GM21825 (cell line): ENCODE measurements around the gene BTBD1.
"Not testable (repeated sequence)": the region's sequence is repeated elsewhere in the genome, so short reads cannot be mapped to it uniquely, and the experiment has no call there.

Experiments used
- ATAC-seq: cut with Tn5 transposase; IDR thresholded peaks from one replicate; pipeline ENCODE4 v1.9.1; 2021; ENCODE audit warnings: mild to moderate bottlenecking, moderate library complexity; ENCODE audit not compliant: unreplicated experiment

The BTBD1 gene

DNA sequence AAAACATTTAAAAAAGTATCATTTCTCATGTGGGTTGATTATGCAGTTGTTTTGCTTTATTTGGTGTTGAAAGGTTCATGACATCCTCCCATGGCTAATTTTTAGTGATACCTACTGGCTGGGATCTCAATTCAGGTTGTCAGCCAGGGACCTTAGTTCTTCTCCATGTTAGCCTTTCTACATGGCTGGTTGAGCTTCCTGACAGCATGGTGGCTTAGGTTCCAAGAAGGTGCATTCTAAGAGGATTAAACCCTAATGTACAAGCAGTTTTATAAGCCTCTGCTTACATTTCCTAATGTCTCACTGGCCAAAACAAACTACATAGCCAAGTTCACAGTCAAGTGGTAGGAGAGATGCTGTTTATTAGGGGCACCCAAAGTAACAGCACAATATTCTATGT is 31.0 kb upstream of the BTBD1 start:
- no peak for ATAC-seq

DNA sequence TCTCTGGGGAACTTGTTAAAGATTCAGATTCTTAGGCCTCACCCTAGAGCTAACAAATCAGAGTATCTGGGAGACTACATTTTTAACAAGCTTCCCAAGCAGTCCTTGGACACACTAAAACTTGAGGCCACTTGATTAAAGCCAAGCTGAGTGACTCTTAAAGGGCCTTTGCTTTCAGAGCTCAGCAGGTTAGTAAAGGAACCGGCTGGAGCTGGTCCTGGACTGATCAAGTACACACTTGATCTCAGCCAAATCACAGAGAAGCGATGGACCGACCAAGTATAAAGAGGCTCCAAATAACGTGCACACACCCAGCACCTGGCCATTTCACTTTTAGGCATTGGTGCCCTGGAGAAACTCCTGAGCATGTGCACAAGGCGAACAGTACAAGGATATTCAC is 27.5 kb upstream of the BTBD1 start:
- no peak for ATAC-seq

DNA sequence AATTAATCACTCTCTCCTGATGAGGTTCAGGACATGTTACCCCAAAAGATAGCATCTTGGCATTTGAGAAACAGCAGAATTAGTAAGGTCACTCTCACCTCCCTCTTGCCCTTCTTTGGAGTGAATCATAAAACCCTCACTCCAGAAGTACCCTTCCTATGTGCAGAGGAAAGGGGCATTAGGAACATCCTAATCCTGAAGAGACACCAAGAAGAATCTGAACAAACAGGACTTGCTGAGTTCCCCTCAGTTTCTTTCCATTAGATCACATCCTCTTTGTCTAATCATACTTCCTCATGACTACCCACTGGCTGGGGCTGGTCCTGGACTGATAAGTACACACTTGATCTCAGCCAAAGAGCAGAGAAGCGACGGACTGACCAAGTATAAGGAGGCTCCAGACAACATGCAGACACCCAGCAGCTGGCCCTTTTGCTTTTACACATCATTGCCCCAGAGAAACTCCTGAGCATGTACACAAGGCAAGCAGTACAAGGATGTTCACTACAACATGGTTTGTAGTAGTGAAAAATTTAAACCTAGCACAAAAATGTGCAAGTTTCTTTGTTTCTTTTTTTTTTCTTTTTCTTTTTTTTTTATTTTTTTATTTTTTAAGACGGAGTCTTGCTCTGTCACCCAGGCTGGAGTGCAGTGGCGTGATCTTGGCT is 25.4 kb upstream of the BTBD1 start:
- peak; percentile 72 for ATAC-seq

DNA sequence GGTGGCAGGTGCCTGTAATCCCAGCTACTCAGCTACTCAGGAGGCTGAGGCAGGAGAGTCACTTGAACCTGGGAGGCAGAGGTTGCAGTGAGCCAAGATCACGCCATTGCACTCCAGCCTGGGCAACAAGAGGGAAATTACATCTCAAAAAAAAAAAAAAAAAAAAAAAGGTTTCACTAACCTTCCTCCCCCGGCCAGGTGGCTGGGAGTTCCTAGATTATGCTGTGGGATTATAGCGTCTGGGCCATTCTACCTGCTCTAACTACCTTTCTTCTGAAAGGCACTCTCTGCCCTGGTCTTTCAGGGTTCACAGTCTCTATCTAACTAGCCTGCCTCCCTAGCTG is 24.9 kb upstream of the BTBD1 start:
- ATAC-seq: peak; percentile 34

DNA sequence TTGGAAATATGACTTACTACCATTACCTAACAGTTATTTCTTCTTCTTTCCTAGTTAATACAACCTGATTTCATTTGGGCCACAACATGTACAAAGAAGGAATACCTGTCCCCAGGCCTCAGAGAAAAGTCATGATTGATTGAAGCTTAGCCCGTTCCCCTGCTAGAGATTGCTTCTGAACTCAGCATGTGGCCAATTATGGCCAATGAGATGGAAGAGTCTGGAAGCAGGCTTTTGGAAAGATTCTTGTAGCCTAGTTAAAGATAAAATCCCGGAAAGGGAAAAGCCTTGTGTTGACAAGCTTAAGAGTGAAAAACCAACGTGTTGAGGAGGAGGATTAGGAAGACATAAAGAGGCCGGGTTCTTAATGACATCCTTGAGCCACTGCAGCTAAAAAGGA is 23.4 kb upstream of the BTBD1 start:
- ATAC-seq: no peak

DNA sequence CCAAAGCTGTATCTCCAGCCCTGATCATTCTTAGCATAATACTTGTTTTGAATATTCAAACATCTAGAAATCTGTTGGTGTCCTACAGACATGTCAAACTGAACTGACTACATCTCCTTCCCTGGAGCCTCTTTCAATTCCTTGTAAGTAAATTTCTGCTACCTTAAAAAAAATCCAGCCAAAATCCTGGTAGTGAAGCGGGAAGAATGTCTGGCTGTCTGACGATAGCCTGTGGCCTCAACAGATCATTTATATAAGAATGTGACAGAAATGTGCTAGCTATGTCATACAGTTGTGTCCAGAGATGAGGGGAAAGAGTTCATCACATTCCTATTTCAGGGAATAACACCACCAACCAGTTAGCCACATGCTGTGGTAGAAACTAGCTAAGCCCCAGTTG is 21.8 kb upstream of the BTBD1 start:
- ATAC-seq: no peak

DNA sequence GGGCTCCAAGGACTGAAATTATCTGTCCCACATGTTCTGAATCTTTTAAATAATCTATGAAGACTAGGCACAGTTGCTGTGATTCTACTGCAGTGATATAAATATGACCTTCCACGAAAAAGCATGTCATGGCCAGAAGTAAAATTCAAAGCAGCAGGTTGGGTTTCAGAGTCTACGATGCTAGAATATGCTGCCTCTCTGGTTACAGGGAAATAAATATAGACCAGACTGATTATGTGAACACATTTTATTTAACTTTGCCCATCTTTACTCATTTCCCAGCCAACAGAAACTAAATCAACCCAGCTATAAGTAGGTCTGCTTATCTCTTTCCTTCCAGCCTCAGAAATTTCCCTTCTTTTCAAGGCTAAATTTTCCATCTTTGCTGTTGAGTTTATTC is 20.5 kb upstream of the BTBD1 start:
- ATAC-seq: no peak

DNA sequence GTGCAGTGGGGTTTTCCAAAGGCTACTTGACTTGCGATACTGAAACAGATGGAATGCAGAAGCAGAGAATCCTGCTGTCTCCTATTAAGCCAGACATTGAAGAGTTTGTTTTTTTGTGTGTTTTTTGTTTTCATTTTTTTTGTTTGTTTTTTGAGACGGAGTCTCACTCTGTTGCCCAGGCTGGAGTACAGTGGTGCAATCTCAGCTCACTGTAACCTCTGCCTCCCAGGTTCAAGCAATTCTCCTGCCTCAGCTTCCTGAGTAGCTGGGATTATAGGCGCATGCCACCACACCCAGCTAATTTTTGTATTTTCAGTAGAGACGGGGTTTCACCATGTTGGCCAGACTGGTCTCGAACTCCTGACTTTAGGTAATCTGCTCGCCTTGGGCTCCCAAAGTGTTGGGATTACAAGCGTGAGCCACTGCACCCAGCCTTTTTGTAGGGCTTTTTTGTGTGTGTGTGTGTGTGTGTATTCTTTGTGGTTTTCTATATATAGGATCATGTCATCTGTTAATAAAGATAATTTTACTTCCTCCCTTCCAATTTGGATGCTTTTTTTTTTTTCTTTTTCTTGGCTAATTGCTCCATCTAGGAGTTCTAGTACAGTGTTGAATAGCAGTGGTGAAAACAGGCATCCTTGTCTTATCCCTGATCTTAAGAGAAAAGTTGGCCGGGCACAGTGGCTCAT is 19.0 kb upstream of the BTBD1 start:
- ATAC-seq: not testable (repeated sequence)

DNA sequence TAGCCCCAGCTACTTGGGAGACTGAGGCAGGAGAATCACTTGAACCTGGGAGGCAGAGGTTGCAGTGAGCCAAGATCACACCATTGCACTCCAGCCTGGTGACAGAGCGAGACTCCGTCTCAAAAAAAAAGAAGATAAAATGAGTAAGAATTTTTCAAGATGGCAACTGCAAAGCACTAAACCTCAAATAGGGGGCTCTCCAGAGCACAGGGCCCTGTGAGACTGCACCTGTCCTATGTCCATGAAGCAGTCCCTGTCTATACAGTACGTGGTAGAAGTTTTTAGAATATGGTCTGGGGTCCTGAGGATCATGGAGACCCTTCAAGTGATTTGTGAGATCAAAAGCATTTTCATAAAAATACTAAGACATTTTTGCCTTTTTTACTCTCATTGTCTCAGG is 18.4 kb upstream of the BTBD1 start:
- ATAC-seq: not testable (repeated sequence)

DNA sequence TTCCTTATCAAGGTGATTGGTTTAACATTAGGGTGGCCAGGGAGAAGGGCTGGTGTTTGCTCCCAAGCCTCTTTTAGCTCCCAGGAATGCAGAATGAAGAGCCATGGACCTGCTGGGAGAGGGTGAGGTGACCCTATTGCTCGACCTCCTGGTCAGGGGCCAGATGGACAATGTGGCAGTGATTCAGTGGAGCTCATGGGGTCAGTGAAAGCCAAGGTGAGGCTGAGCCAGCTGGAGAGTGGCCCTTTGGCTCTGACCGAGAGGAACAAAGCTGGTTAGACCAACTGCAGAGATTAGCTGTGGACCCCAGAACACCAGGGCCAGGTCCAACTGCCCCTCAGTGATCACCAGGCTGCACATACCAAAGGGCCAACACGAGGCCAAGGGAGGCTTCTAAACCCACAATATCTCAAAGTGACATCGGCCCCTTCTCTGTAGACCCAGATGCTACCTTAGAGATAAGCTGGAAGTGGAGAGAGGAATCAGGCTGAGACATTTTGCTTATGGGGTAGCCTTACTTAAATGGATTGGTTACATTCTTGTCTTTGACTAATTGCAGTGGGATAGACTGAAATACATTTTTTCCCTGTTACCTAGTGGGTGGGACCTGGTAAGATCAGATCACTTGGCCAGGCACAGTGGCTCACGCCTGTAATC is 15.8 kb upstream of the BTBD1 start:
- no peak for ATAC-seq

DNA sequence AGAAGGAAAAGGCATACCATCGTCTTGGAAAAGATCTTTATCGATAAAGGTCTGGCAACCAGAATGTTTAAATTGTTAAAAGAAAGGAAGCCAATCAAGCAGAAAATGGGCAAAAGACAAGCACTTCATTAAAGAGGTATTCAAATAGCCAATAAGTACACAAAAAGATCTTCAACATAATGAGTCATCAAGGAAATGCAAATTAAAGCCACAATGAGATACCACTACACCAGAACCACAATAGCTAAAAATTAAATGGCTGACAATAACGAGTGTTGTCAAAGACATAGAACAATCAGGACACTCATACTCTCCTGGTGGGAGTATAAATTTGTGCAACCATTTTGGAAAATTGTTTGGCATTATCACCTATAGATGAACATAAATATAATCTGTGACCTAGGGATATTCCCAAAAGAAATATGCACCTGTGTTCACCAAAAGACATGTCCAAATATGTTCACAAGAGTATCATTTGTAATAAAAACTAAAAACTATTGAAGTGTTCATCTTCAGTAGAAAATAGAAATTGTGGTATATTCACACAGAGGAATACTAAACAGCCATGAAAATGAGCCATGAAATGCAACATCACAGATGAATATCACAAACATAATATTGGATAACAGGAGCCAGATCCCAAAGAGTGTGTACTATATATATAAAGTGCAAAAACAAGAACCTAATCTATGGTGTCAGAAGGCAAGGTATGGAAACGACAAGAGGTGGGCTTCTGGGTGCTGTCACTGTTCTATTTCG is 14.4 kb upstream of the BTBD1 start:
- ATAC-seq: no peak

DNA sequence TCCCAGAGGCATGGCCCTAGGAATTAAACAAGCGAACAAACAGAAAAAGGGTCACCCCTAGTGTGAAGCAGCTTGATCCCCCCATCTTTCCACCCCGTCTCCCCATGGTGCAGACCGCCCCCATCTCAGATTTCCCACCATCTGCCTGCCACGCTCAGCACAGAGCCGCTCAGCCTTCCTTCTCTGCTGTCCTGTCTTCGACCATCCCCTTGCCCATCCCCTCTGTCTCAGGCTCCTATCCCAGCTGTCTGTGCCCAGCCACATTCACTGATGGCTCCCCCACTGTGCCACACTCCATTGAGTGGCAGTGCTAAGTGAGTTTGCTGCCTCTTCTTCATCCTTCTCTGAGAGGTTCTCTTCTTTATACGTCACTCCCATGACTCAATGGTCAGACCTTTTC is 11.7 kb upstream of the BTBD1 start:
- no peak for ATAC-seq

DNA sequence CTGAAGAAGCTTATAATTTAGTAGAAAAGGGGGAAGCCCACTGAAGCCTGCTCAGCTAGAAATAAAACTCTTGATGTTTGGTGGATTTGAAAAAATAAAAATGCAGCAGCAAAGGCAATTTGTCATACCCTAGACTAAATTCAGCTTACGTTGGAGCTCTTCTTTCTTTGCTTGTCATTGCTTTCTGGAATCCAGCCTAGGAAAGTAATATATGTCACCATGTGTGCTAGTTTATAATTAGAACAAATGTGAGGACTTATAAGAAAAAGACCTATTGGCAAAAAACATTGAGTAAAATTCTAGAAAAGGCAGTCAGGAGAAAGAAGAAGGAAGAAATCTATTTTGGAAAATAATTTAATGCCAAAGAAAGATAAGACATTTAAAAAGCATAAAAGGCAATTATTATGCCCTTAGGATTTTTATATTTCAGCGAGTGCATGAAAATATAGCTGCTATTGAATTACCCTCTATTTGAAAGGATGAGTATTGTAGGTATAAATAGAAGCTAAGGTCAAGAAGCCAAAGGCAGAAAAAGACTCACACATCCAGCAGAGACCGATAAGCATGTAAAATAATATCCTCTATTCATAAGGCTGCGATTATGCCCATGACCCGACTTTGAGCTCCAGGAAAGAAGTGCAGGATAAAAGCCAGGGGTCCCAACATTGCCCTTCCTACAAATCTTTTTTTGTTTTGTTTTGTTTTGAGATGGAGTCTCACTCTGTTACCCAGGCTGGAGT is 10.6 kb upstream of the BTBD1 start:
- ATAC-seq: no peak

DNA sequence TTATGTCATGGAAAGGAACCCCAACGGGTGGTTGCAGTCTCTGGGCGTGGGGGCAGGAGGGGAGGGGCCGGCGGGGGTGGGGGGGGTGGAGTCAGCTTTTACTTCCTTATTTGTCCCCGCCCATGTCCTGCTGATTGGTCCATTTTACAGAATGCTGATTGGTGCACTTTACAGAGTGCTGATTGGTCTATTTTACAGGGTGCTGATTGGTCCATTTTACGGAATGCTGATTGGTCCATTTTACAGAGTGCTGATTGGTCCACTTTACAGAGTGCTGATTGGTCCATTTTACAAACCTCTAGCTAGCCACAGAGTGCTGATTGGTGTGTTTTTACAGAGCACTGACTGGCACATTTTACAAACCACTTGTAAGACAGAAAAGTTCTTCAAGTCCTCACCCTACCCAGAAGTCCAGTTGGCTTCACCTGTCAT is 2.2 kb upstream of the BTBD1 start:
- not testable (repeated sequence) for ATAC-seq

DNA sequence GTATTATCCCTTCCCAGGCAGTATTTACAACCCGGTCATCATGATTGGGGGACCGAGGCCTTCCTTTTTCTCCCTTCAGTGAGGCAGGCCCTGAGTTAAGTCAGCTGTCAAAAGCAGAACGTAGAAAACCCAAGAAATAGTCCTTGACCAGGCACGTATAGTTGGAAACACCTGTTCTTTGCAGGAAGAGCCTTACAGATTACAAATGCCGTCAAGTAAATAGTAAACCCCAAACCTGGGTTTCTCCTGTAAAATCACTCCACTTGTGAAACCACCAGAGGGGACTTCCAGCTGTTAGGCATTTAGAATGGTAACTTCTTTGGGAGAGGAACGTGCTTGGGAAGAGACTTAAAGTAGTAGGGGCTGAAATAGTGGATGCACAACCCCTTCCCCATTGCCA is 1.0 kb upstream of the BTBD1 start:
- no peak for ATAC-seq

DNA sequence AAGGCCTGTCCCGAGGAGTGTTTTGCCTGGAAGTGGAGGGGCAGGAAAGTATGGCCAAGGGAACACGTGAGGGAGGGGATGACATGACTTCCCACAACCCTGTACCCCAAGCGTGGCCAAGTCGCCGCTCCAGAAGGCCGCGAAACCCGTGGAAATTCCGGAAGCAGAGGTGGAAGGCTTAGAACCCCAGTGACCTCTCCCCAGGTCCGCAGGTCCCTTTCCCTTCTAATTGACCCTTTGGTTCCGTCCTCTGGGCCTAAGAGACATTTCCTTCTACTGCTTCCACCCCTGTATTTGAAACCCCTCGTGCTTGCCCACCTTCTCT is 548 bp upstream of the BTBD1 start:
- ATAC-seq: no peak

DNA sequence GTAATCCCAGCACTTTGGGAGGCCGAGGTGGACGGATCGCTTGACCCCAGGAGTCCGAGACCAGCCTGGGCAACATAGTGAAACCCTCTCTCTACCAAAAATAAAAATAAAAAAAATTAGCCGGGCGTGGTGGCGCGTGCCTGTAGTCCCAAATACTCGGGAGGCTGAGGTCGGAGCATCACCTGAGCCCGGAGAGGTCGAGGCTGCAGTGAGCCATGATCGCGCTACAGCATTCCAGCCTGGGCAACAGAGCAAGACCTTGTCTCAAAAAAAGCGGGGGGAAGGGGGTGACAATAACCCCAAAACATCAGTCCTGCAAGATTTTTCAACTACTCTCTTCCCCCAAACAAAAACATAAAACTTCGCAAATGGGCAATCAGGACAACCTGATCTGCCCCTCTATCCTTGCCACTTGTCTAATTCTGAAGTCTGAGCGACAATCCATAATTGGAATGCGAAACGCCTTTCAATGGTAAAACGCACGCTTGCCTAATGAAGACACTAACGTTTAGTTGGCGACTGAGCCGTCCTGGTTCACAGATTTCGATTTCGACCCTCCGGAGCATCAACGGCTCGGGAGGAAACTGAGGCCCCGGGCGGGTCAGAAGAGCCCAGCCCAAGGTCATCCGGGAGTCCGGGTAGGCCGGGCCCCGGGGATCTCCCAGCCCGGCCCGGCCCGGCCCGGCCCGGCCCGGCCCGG is 868 bp downstream of the BTBD1 start:
- no peak for ATAC-seq

DNA sequence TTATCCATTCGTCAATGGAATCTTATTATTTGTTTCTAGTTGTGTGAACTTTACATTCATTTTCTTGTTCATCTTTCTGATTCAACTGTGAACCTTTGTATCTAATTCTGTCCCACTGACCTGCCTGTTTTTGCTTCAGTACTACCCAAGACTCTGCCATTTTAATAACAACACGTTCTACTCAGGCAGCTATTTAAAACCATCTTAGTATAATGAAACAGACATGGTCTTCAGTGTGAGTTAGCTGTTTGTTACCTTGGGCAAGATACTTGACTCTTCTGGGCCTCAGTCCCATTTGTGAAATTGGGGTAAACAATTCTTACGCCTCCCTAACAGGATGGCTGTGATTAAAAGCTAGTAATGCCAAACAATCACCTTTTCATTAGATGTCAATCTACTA is 1.6 kb downstream of the BTBD1 start:
- no peak for ATAC-seq

DNA sequence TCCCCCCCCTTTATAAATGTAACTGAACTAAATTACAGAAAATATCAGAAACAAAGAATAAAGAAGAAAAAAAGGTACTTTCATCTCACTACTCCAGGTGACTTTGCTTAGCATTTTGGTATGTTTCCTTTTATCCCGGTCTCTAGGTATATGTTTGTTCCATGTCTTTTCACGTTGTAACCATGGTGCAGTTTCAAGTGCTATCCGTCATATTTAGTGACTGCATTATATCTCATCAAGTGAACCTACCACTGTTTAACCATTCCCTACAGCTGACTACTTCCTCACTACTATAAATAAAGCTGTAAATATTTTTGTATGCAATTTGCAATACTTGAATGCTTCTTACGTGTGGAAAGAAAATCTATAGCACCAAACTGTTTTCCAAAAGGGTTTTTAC is 2.2 kb downstream of the BTBD1 start:
- ATAC-seq: no peak

DNA sequence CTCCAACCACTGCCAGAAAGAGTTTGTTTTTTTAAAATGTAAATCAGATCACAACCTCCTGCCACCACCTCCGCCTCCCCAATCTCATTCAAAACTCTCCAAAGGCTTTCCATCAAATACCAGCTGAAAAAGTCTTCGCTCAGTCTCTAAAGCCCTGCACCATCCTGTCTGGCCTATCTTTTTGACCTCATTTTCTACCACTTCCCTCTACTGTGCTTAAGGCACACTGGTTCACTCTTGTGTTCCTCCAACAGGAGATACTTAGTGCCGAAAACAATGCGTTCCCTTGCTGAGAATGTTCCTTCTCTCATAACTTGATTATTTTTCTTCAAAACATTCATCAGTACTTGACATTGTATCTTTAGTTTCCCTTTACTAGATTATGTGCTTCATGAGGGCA is 3.5 kb downstream of the BTBD1 start:
- ATAC-seq: no peak

DNA sequence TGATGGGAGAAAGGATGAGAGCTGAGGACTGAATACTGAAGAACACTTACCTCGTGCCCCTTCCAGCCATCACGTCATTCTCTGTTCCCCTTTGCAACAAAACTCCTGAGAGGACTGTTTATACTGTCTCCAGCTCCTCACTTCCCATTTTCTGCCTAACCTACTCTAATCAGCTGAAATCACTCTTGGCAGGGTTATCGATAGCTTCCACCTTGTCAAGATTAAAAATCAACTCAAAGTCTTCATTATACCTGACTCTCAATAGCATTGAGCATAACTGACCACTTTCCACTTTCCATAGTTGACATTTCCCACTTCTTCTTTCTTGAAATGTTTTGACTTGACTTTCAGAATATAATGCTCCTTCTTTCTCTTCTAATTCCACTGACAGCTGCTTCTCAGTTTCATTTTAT is 4.3 kb downstream of the BTBD1 start:
- ATAC-seq: no peak
